GM12878 (cell line): ENCODE data around the gene VPS8. TPM values are rescaled to one million over a fixed set of nuclear protein-coding genes. Genes with fewer than 3 reads are reported as not detected.

Experiments used
- ATAC-seq: fragments of 200-7000 bp; cut with Tn5 transposase; 3 replicates; pipeline ENCODE4 v1.9.1; 2020; ENCODE audit warnings: mild to moderate bottlenecking, moderate library complexity
- BruUV-seq: library from RNA; stranded (reverse); fragments of 400-500 nt; replicated peaks from 2 replicates; lab custom pipeline; 2021; lab: Mats Ljungman, UMichigan
- CTCF ChIA-PET: fragments of 300-600 bp; sonication (Branson Sonifier 250); formaldehyde crosslinking; extraction: SDS; loops from one replicate; lab custom pipeline; 2021; ENCODE audit warnings: inconsistent platforms; lab: Yijun Ruan, JAX
- POLR2A ChIA-PET: fragments of 350-600 bp; formaldehyde crosslinking; extraction: SDS; loops from one replicate; lab custom pipeline; 2021; ENCODE audit warnings: inconsistent platforms; lab: Charles Lee
- RAD21 ChIA-PET: fragments of 300-600 bp; sonication (Branson Sonifier 250); formaldehyde crosslinking; loops from one replicate; lab custom pipeline; 2023; ENCODE audit warnings: antibody characterized with exemption; ENCODE audit not compliant: unreplicated experiment; lab: Charles Lee
- SMC1A ChIA-PET: fragments of 300-600 bp; sonication (Branson Sonifier 250); formaldehyde crosslinking; loops from one replicate; lab custom pipeline; 2023; ENCODE audit not compliant: unreplicated experiment, uncharacterized antibody; lab: Charles Lee
- DNase-seq: peaks from one replicate; pipeline ENCODE4 v3.0.0-alpha.2; 2011; ENCODE audit warnings: low read depth, low spot score
- FAIRE-seq: peaks from 3 replicates; lab custom pipeline; 2011; peaks lifted over from hg19 to GRCh38; lab: Jason Lieb, UNC
- H2AFZ ChIP-seq: 2 replicates; pipeline ENCODE4 v1.6.0; 2011; ENCODE audit warnings: low read depth, low read length, control low read depth; ENCODE audit not compliant: control insufficient read depth
- H3K27ac ChIP-seq: 2 replicates; pipeline ENCODE4 v1.5.1; 2011; ENCODE audit warnings: control low read depth; ENCODE audit not compliant: control insufficient read depth, insufficient read depth
- H3K27me3 ChIP-seq, 2 experiments: replicated peaks in 1 of 2; 2 replicates each; pipeline versions ENCODE4 v1.6.0 to v1.6.1; 2011; ENCODE audit warnings: low read length in 1 of 2; ENCODE audit not compliant: control insufficient read depth in 2 of 2, insufficient read depth in 2 of 2
- H3K36me3 ChIP-seq, 2 experiments: 2 replicates each; pipeline ENCODE4 v1.5.1; 2011; ENCODE audit warnings: low read length in 1 of 2; ENCODE audit not compliant: control insufficient read depth in 2 of 2, insufficient read depth in 2 of 2
- H3K4me1 ChIP-seq: 2 replicates; pipeline ENCODE4 v1.6.1; 2011; ENCODE audit warnings: mild to moderate bottlenecking, low read length, moderate library complexity, mixed read lengths; ENCODE audit not compliant: control insufficient read depth, insufficient read depth
- H3K4me2 ChIP-seq: 2 replicates; pipeline ENCODE4 v1.6.0; 2011; ENCODE audit warnings: control low read depth; ENCODE audit not compliant: control insufficient read depth, insufficient read depth
- H3K4me3 ChIP-seq: fragments of 200-600 bp; sonication (generic); 2 replicates; pipeline ENCODE4 v1.5.1; 2016
- H3K79me2 ChIP-seq: 2 replicates; pipeline ENCODE4 v1.6.0; 2011; ENCODE audit warnings: low read length; ENCODE audit not compliant: control insufficient read depth, insufficient read depth
- H3K9ac ChIP-seq: 2 replicates; pipeline ENCODE4 v1.8.0; 2011; ENCODE audit warnings: low read length, control low read depth, mixed read lengths; ENCODE audit not compliant: control insufficient read depth, insufficient read depth
- H3K9me3 ChIP-seq: replicated peaks from 3 replicates; pipeline ENCODE4 v1.5.1; 2011; ENCODE audit warnings: mild to moderate bottlenecking, low read length; ENCODE audit not compliant: control insufficient read depth, insufficient read depth
- H4K20me1 ChIP-seq: 2 replicates; pipeline ENCODE4 v1.6.0; 2011; ENCODE audit not compliant: control insufficient read depth, insufficient read depth
- CBFB ChIP-seq: IDR thresholded peaks from 2 replicates; pipeline ENCODE4 v1.6.1; 2016; ENCODE audit warnings: antibody characterized with exemption, low read depth
- EGR1 ChIP-seq, 2 experiments: IDR thresholded peaks; 1 replicate in 1 of 2; 2 replicates in 1 of 2; pipeline ENCODE4 v1.6.1; 2011 to 2012; ENCODE audit warnings: low read depth in 2 of 2, low read length in 2 of 2, borderline replicate concordance in 1 of 2, mild to moderate bottlenecking in 1 of 2, moderate library complexity in 1 of 2
- ESRRA ChIP-seq: IDR thresholded peaks from 2 replicates; pipeline ENCODE4 v1.6.1; 2012; ENCODE audit warnings: mild to moderate bottlenecking, low read length, improper control_type of control experiment
- JUNB ChIP-seq: IDR thresholded peaks from 2 replicates; pipeline ENCODE4 v1.6.1; 2016; ENCODE audit warnings: antibody characterized with exemption, mild to moderate bottlenecking
- PAX5 ChIP-seq: IDR thresholded peaks from 2 replicates; pipeline ENCODE4 v1.6.1; 2011; ENCODE audit warnings: low read depth, low read length, borderline replicate concordance
- RBBP5 ChIP-seq: fragments of 200-600 bp; sonication (generic); conservative IDR thresholded peaks from 2 replicates; pipeline ENCODE4 v1.6.1; 2016
- TBL1XR1 ChIP-seq: IDR thresholded peaks from 2 replicates; pipeline ENCODE4 v1.6.1; 2012; ENCODE audit warnings: low read depth, low read length, improper control_type of control experiment
- TCF7 ChIP-seq: IDR thresholded peaks from 2 replicates; pipeline ENCODE4 v1.6.1; 2014; ENCODE audit warnings: antibody characterized with exemption, borderline replicate concordance
- ZNF207 ChIP-seq: fragments of 450-650 bp; IDR thresholded peaks from 2 replicates; pipeline ENCODE4 v1.6.1; 2014; ENCODE audit warnings: antibody characterized with exemption, mild to moderate bottlenecking, borderline replicate concordance
- WGBS: methylation state at CpG from one replicate; pipeline ENCODE4 v1.1.6; 2016; ENCODE audit warnings: low lambda C conversion rate; ENCODE audit not compliant: insufficient replicate concordance, insufficient coverage; ENCODE audit errors: missing lambda C conversion rate; 5-methylcytosine and 5-hydroxymethylcytosine counted together
- in situ Hi-C: fragments of 300-500 bp; cut with MboI; formaldehyde crosslinking; loops from 9 replicates; pipeline ENCODE4 v1.14.3; 2018; ENCODE audit warnings: mixed read lengths
- intact Hi-C: fragments of 100-400 bp; cut with micrococcal nuclease; formaldehyde crosslinking; loops from one replicate; pipeline ENCODE4 v1.14.2; 2022; ENCODE audit not compliant: unreplicated experiment
- polyA plus RNA-seq, 11 experiments: library from polyadenylated mRNA; depleted of rRNA in 4 of 11; unstranded in 6 of 11; stranded (reverse) in 5 of 11; fragments of >200 nt; fragmentation: Nextera tagmentation in 4 of 11; fragmentation: Illumina TruSeq in 1 of 11; extraction: Ambion mirVana in 4 of 11; extraction: Trizol in 1 of 11; gene quantifications; 1 replicate in 1 of 11; 2 replicates in 10 of 11; pipeline versions ENCODE4 v1.2.1 to v1.2.3, GENCODE V29; 2011 to 2016; ENCODE audit warnings: inconsistent platforms in 2 of 11, missing spikeins in 2 of 11, low read depth in 1 of 11
- total RNA-seq, 4 experiments: library from RNA; depleted of rRNA in 3 of 4; stranded (reverse); fragments of >200 nt in 3 of 4; fragmentation: Illumina TruSeq in 1 of 4; extraction: Trizol in 1 of 4; gene quantifications; 2 replicates each; pipeline versions ENCODE4 v1.2.1 to v1.2.3, GENCODE V29; 2013 to 2021
- TF ChIP-seq, protein P1 (sequence below): IDR thresholded peaks from 2 replicates; pipeline ENCODE4 v1.6.1; 2012; ENCODE audit warnings: improper control_type of control experiment, low read depth, low read length; ENCODE audit not compliant: insufficient replicate concordance
- TF ChIP-seq, protein P2 (sequence below): fragments of 450-650 bp; IDR thresholded peaks from 2 replicates; pipeline ENCODE4 v1.6.1; 2017; ENCODE audit warnings: mild to moderate bottlenecking, moderate library complexity
- TF ChIP-seq, protein P3 (sequence below): fragments of 450-650 bp; IDR thresholded peaks from 2 replicates; pipeline ENCODE4 v1.6.1; 2017; ENCODE audit warnings: borderline replicate concordance
- TF ChIP-seq, protein P4 (sequence below): IDR thresholded peaks from 2 replicates; pipeline ENCODE4 v1.6.1; 2012; ENCODE audit warnings: low read length, inconsistent platforms

VPS8 gene
- total and polyA plus RNA-seq, 10 of the 15 experiments (the other 5 are each of a cell fraction or from before 2014, with no cell fraction given), result 8.9 to 34.7 (median 20.9) TPM

DNA sequence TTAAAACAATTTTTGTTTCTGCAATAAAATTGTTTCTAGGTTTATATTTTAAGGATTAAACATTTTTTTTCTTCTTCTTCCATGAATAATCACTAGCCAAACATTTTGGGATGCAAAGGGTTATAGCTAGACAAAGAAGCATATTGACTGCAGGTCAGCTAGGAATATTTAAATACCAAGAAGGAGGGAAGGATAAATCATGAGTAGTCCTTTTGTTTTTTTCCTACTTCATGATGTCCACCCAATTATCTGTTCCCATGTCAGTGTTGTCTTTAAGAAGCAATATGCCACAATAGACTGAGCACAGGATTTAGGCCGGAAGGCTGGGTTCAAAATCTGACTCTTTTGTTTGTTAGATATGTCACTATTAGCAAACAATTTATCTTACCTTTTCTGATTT, 82.1 kb downstream of the VPS8 start:
- ATAC-seq (no peak), FAIRE-seq (no peak), DNase-seq (no peak)
- Histone ChIP-seq H3K79me2 (no peaks in the 10 kb centered on the region), H3K4me2 (no peak overlapping the region), H3K4me3 (no peak overlapping the region), H3K27me3 (no peaks in the 10 kb centered on the region), H3K9me3 (no peaks in the 10 kb centered on the region), H3K27ac (no peak overlapping the region), H2AFZ (no peak overlapping the region), H3K9ac (no peak overlapping the region), H4K20me1 (no peaks in the 10 kb centered on the region), H3K4me1 (no peaks in the 10 kb centered on the region), H3K36me3 (no peaks in the 10 kb centered on the region)
- WGBS, result 100% methylated on average over 1 of the region's 1 CpG
- CTCF ChIA-PET, result no interaction called here
- in situ Hi-C loops, result no loop called here
- SMC1A ChIA-PET, result no interaction called here
- BruUV-seq, result no TSS peak
- RAD21 ChIA-PET, result no interaction called here
- POLR2A ChIA-PET, result no interaction called here
- intact Hi-C loops, result no loop called here
- TF ChIP-seq ZNF207, result no peak
- TF ChIP-seq PAX5, result no peak
- no peak for TF ChIP-seq EGR1 (IDR thresholded peaks at IDR 0.05; ENCODE audit: borderline replicate concordance in 1 of 2, low read depth in 2 of 2, low read length in 2 of 2)
- TF ChIP-seq, protein P1, sequence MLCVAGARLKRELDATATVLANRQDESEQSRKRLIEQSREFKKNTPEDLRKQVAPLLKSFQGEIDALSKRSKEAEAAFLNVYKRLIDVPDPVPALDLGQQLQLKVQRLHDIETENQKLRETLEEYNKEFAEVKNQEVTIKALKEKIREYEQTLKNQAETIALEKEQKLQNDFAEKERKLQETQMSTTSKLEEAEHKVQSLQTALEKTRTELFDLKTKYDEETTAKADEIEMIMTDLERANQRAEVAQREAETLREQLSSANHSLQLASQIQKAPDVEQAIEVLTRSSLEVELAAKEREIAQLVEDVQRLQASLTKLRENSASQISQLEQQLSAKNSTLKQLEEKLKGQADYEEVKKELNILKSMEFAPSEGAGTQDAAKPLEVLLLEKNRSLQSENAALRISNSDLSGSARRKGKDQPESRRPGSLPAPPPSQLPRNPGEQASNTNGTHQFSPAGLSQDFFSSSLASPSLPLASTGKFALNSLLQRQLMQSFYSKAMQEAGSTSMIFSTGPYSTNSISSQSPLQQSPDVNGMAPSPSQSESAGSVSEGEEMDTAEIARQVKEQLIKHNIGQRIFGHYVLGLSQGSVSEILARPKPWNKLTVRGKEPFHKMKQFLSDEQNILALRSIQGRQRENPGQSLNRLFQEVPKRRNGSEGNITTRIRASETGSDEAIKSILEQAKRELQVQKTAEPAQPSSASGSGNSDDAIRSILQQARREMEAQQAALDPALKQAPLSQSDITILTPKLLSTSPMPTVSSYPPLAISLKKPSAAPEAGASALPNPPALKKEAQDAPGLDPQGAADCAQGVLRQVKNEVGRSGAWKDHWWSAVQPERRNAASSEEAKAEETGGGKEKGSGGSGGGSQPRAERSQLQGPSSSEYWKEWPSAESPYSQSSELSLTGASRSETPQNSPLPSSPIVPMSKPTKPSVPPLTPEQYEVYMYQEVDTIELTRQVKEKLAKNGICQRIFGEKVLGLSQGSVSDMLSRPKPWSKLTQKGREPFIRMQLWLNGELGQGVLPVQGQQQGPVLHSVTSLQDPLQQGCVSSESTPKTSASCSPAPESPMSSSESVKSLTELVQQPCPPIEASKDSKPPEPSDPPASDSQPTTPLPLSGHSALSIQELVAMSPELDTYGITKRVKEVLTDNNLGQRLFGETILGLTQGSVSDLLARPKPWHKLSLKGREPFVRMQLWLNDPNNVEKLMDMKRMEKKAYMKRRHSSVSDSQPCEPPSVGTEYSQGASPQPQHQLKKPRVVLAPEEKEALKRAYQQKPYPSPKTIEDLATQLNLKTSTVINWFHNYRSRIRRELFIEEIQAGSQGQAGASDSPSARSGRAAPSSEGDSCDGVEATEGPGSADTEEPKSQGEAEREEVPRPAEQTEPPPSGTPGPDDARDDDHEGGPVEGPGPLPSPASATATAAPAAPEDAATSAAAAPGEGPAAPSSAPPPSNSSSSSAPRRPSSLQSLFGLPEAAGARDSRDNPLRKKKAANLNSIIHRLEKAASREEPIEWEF, result no peak
- no peak for TF ChIP-seq ESRRA
- no peak for TF ChIP-seq JUNB
- TF ChIP-seq RBBP5, result no peak
- TF ChIP-seq, protein P2, sequence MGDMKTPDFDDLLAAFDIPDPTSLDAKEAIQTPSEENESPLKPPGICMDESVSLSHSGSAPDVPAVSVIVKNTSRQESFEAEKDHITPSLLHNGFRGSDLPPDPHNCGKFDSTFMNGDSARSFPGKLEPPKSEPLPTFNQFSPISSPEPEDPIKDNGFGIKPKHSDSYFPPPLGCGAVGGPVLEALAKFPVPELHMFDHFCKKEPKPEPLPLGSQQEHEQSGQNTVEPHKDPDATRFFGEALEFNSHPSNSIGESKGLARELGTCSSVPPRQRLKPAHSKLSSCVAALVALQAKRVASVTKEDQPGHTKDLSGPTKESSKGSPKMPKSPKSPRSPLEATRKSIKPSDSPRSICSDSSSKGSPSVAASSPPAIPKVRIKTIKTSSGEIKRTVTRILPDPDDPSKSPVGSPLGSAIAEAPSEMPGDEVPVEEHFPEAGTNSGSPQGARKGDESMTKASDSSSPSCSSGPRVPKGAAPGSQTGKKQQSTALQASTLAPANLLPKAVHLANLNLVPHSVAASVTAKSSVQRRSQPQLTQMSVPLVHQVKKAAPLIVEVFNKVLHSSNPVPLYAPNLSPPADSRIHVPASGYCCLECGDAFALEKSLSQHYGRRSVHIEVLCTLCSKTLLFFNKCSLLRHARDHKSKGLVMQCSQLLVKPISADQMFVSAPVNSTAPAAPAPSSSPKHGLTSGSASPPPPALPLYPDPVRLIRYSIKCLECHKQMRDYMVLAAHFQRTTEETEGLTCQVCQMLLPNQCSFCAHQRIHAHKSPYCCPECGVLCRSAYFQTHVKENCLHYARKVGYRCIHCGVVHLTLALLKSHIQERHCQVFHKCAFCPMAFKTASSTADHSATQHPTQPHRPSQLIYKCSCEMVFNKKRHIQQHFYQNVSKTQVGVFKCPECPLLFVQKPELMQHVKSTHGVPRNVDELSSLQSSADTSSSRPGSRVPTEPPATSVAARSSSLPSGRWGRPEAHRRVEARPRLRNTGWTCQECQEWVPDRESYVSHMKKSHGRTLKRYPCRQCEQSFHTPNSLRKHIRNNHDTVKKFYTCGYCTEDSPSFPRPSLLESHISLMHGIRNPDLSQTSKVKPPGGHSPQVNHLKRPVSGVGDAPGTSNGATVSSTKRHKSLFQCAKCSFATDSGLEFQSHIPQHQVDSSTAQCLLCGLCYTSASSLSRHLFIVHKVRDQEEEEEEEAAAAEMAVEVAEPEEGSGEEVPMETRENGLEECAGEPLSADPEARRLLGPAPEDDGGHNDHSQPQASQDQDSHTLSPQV, result no peak
- TF ChIP-seq TBL1XR1, result no peak
- TF ChIP-seq TCF7, result no peak
- TF ChIP-seq, protein P3, sequence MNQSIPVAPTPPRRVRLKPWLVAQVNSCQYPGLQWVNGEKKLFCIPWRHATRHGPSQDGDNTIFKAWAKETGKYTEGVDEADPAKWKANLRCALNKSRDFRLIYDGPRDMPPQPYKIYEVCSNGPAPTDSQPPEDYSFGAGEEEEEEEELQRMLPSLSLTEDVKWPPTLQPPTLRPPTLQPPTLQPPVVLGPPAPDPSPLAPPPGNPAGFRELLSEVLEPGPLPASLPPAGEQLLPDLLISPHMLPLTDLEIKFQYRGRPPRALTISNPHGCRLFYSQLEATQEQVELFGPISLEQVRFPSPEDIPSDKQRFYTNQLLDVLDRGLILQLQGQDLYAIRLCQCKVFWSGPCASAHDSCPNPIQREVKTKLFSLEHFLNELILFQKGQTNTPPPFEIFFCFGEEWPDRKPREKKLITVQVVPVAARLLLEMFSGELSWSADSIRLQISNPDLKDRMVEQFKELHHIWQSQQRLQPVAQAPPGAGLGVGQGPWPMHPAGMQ, result no peak
- TF ChIP-seq, protein P4, sequence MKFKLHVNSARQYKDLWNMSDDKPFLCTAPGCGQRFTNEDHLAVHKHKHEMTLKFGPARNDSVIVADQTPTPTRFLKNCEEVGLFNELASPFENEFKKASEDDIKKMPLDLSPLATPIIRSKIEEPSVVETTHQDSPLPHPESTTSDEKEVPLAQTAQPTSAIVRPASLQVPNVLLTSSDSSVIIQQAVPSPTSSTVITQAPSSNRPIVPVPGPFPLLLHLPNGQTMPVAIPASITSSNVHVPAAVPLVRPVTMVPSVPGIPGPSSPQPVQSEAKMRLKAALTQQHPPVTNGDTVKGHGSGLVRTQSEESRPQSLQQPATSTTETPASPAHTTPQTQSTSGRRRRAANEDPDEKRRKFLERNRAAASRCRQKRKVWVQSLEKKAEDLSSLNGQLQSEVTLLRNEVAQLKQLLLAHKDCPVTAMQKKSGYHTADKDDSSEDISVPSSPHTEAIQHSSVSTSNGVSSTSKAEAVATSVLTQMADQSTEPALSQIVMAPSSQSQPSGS, result no peak
- TF ChIP-seq CBFB, result no peak
